Activated naive CD8-positive, alpha-beta T cell treated with anti-CD3 and anti-CD28 coated beads, Interleukin-2, amount 10 ng/mL, durations not matched to agents 7 days and 5 days (primary cell): Measurements from ENCODE around the gene DNAAF5. TPM values are rescaled to one million over a fixed set of nuclear protein-coding genes. Genes with fewer than 3 reads are reported as not detected.

Source experiments
- ATAC-seq: fragments of 150-1000 bp; cut with Tn5 transposase; one replicate; pipeline ENCODE4 v1.10.0; 2021; ENCODE audit warnings: low read depth, moderate library complexity
- POLR2A ChIA-PET: fragments of 350-600 bp; sonication (Branson Sonifier 250); formaldehyde crosslinking; loops from one replicate; lab custom pipeline; 2021; ENCODE audit warnings: antibody characterized with exemption; lab: Charles Lee
- DNase-seq: peaks from one replicate; pipeline ENCODE4 v3.0.0; 2021
- H3K27ac Mint-ChIP-seq: one replicate; pipeline ENCODE4 v1.8.0; 2022; ENCODE audit warnings: mild to moderate bottlenecking, mixed read lengths
- H3K27me3 Mint-ChIP-seq: one replicate; pipeline ENCODE4 v1.8.0; 2022; ENCODE audit warnings: mild to moderate bottlenecking, moderate library complexity, mixed read lengths
- H3K36me3 Mint-ChIP-seq: one replicate; pipeline ENCODE4 v1.8.0; 2021; ENCODE audit warnings: mild to moderate bottlenecking, mixed read lengths
- H3K4me1 Mint-ChIP-seq: one replicate; pipeline ENCODE4 v1.8.0; 2021; ENCODE audit warnings: mixed read lengths
- H3K4me3 Mint-ChIP-seq: one replicate; pipeline ENCODE4 v1.8.0; 2022; ENCODE audit warnings: mild to moderate bottlenecking, moderate library complexity, mixed read lengths
- H3K9me3 Mint-ChIP-seq: one replicate; pipeline ENCODE4 v1.8.0; 2021; ENCODE audit warnings: mixed read lengths
- total RNA-seq, 2 experiments: library from RNA; stranded (reverse); gene quantifications; one replicate each; pipeline ENCODE4 v1.2.3, GENCODE V29; 2021

Gene DNAAF5
- total RNA-seq, 2 experiments from 2014 or later = 18.3 to 22.4 TPM

- ATAC-seq (no peak), DNase-seq (no peak)
- Mint-ChIP-seq H3K4me3 (no peak overlapping the region), H3K9me3 (no peaks in the 10 kb centered on the region), H3K4me1 (peaks cover 31% of the 10 kb centered on the region), H3K27ac (no peak overlapping the region), H3K36me3 (peaks cover 9% of the 10 kb centered on the region), H3K27me3 (no peaks in the 10 kb centered on the region)
- POLR2A ChIA-PET = no interaction called here
Observed at GRCh38 chr7:835021-835420, 108.5 kb downstream of the DNAAF5 start.

DNA sequence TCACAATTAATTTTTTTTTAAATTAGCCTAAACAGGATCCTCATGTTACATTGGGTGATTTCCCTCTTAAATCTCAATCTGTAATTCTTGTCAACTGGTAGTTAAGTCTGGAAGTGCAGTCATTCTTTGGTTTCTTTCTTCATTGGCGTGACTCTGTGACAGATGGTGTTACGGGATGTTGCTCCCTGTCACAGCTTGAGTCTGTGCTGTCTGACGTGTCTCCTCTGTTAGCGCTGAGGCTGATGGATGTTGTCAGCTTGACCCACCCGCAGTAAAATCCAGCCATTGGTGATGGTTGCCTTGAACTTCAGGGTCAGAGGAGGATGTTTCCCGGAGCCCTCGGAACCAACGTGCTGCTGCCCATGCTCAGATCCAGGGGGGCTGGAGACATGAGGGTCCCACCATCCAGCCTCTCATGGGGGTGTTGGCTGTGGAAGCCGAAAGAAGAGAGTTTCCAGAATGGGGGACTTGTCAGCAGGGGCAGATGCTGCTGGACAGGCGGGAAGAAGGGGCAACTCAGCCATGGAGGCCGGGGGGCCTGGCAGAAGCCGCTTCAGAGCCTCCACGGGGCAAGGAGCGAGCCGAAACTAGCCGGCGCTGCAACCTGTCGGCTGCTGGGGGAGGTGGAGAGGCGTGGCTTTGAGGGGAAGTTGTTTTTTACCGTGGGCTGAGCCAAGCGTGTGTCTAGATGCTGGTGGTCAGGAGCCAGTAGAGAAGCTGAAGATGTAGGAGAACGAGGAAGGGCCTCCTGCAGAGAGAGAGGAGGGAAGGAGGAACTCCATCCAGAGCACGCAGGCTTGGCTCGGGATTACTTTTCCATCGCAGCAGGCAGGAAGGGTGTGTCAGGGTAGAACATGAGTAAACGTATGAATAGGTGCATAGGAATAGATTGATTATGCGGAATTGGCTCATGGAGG lies 109.2 kb downstream of the DNAAF5 start:
- ATAC-seq (no peak), DNase-seq (no peak)
- H3K4me3 Mint-ChIP-seq = no peak overlapping the region

More for the DNA sequence above, 109.2 kb downstream of the DNAAF5 start:
- POLR2A ChIA-PET = no interaction called here
- Mint-ChIP-seq H3K4me1 (peaks cover 26% of the 10 kb centered on the region), H3K36me3 (peaks cover 9% of the 10 kb centered on the region), H3K27ac (peak overlapping the region; percentile 8), H3K9me3 (no peaks in the 10 kb centered on the region), H3K27me3 (no peaks in the 10 kb centered on the region)

Other genes with a start within 250 kb of the DNAAF5 start
- gene PDGFA, start 206.9 kb upstream of the DNAAF5 start, total RNA-seq = under 1 TPM; 0.23 to 0.53 TPM
- gene PRKAR1B, start 582 bp downstream of the DNAAF5 start, total RNA-seq = 10 to 100 TPM; 26.5 to 28.2 TPM
- gene SUN1, start 105.8 kb downstream of the DNAAF5 start, total RNA-seq = 10 to 100 TPM; 86.3 to 86.7 TPM
- gene GET4, start 149.9 kb downstream of the DNAAF5 start, total RNA-seq = 10 to 100 TPM; 44.1 to 44.7 TPM
- 10 to 100 TPM; 25.0 to 29.8 TPM for gene ADAP1, start 228.0 kb downstream of the DNAAF5 start, total RNA-seq
- 10 to 100 TPM; 26.2 to 29.3 TPM for gene COX19, start 248.8 kb downstream of the DNAAF5 start, total RNA-seq